MV-4-11 (cell line): ENCODE measurements around the gene METRNL.

Experiments used
- DNase-seq: peaks from one replicate; lab custom pipeline; 2025; lab: John Stamatoyannopoulos, UW

The METRNL gene

GRCh38 chr17:83080579-83080857 is 1.1 kb downstream of the METRNL start:
- DNase-seq, result no peak

- no peak for DNase-seq
Measured at GRCh38 chr17:83080858-83081683, 1.7 kb downstream of the METRNL start.

- DNase-seq, result peak; percentile 46
Measured at GRCh38 chr17:83081684-83082201, 2.3 kb downstream of the METRNL start.

GRCh38 chr17:83082424-83082823 is 3.0 kb downstream of the METRNL start:
- DNase-seq, result no peak

- no peak for DNase-seq
Measured at GRCh38 chr17:83082909-83083367, 3.5 kb downstream of the METRNL start.

- peak; percentile 73 for DNase-seq
Measured at GRCh38 chr17:83083368-83084201, 4.2 kb downstream of the METRNL start.

- no peak for DNase-seq
Measured at GRCh38 chr17:83084214-83084613, 4.8 kb downstream of the METRNL start.

- DNase-seq, result no peak
Measured at GRCh38 chr17:83084621-83085056, 5.2 kb downstream of the METRNL start.

- no peak for DNase-seq
Measured at GRCh38 chr17:83085103-83085502, 5.7 kb downstream of the METRNL start.

- no peak for DNase-seq
Measured at GRCh38 chr17:83085526-83086198, 6.3 kb downstream of the METRNL start.

GRCh38 chr17:83086199-83086880 is 6.9 kb downstream of the METRNL start:
- DNase-seq, result no peak

- no peak for DNase-seq
Measured at GRCh38 chr17:83086907-83087787, 7.7 kb downstream of the METRNL start.

- no peak for DNase-seq
Measured at GRCh38 chr17:83087788-83088360, 8.5 kb downstream of the METRNL start.

GRCh38 chr17:83088451-83088850 is 9.0 kb downstream of the METRNL start:
- DNase-seq, result no peak

GRCh38 chr17:83088909-83089308 is 9.5 kb downstream of the METRNL start:
- no peak for DNase-seq

- no peak for DNase-seq
Measured at GRCh38 chr17:83089328-83090132, 10.1 kb downstream of the METRNL start.

- DNase-seq, result no peak
Measured at GRCh38 chr17:83090444-83091256, 11.2 kb downstream of the METRNL start.

- DNase-seq, result no peak
Measured at GRCh38 chr17:83091257-83092141, 12.1 kb downstream of the METRNL start.
